OCI-LY7 (cell line): ENCODE results near the gene PTCD1.
"Not testable (repeated sequence)": the region's sequence is repeated elsewhere in the genome, so short reads cannot be mapped to it uniquely, and the experiment has no call there.

Source experiments
- CTCF ChIP-seq: fragments of 200-600 bp; sonication (generic); conservative IDR thresholded peaks from 2 replicates; pipeline ENCODE4 v1.5.1; 2014; ENCODE audit warnings: mild to moderate bottlenecking, antibody characterized with exemption, low read length, moderate library complexity, mixed read lengths
- EZH2phosphoT487 ChIP-seq: fragments of 200-600 bp; sonication (generic); IDR thresholded peaks from 2 replicates; pipeline ENCODE4 v1.6.1; 2018; ENCODE audit warnings: low read depth, borderline replicate concordance, mild to moderate bottlenecking, mixed run types, antibody characterized with exemption, low read length, moderate library complexity, mixed read lengths

GRCh38 chr7:99431756-99432540 lies 6.7 kb downstream of the PTCD1 start:
- TF ChIP-seq EZH2phosphoT487, CTCF: not testable (repeated sequence)
